A549 (cell line): ENCODE measurements around the gene MED12L.

Source experiments
- POLR2A ChIP-seq: IDR thresholded peaks from 2 replicates; pipeline ENCODE4 v1.6.1; 2012; ENCODE audit warnings: mild to moderate bottlenecking, low read length
- TF ChIP-seq, protein P1 (sequence below): fragments of 250-450 bp; sonication (Bioruptor Pico); IDR thresholded peaks from 2 replicates; pipeline ENCODE4 v1.5.0; 2021; ENCODE audit warnings: mild to moderate bottlenecking, moderate library complexity, borderline replicate concordance

- TF ChIP-seq POLR2A, result no peak
- TF ChIP-seq, protein P1, sequence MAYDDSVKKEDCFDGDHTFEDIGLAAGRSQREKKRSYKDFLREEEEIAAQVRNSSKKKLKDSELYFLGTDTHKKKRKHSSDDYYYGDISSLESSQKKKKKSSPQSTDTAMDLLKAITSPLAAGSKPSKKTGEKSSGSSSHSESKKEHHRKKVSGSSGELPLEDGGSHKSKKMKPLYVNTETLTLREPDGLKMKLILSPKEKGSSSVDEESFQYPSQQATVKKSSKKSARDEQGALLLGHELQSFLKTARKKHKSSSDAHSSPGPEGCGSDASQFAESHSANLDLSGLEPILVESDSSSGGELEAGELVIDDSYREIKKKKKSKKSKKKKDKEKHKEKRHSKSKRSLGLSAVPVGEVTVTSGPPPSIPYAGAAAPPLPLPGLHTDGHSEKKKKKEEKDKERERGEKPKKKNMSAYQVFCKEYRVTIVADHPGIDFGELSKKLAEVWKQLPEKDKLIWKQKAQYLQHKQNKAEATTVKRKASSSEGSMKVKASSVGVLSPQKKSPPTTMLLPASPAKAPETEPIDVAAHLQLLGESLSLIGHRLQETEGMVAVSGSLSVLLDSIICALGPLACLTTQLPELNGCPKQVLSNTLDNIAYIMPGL (CRISPR knock-in tag), result no peak
These were observed 179.1 kb downstream of the MED12L start for GRCh38 chr3:151264605-151265004.
